ENCODE measurements around the gene NOS1AP.

NOS1AP gene

GRCh38 chr1:162397039-162397448 lies 327.6 kb downstream of the NOS1AP start:
- no peak for TF ChIP-seq CTCF (IDR thresholded peaks at IDR 0.05; ENCODE audit: insufficient read depth, low read depth, low read length, missing control alignments)
- DNase-seq (ENCODE audit: low read depth) = no peak
- no peak overlapping the region for H3K4me3 ChIP-seq (ENCODE audit: low read depth, low read length)

GRCh38 chr1:162397943-162398560 lies 328.6 kb downstream of the NOS1AP start:
- no peak for TF ChIP-seq CTCF (IDR thresholded peaks at IDR 0.05; ENCODE audit: insufficient read depth, low read depth, low read length, missing control alignments)
- DNase-seq (ENCODE audit: low read depth) = no peak

GRCh38 chr1:162398999-162399580 lies 329.6 kb downstream of the NOS1AP start:
- DNase-seq (ENCODE audit: low read depth) = no peak
- TF ChIP-seq CTCF (IDR thresholded peaks at IDR 0.05; ENCODE audit: insufficient read depth, low read depth, low read length, missing control alignments) = no peak
- no peak overlapping the region for H3K4me3 ChIP-seq (ENCODE audit: low read depth, low read length)

More at GRCh38 chr1:162397943-162398560, 328.6 kb downstream of the NOS1AP start:
- H3K4me3 ChIP-seq (ENCODE audit: low read depth, low read length) = no peak overlapping the region

GRCh38 chr1:162400790-162401355 lies 331.4 kb downstream of the NOS1AP start:
- H3K4me3 ChIP-seq (ENCODE audit: low read depth, low read length) = no peak overlapping the region
- TF ChIP-seq CTCF (IDR thresholded peaks at IDR 0.05; ENCODE audit: insufficient read depth, low read depth, low read length, missing control alignments) = no peak
- DNase-seq (ENCODE audit: low read depth) = no peak

- no peak for TF ChIP-seq CTCF (IDR thresholded peaks at IDR 0.05; ENCODE audit: insufficient read depth, low read depth, low read length, missing control alignments)
- DNase-seq (ENCODE audit: low read depth) = no peak
- H3K4me3 ChIP-seq (ENCODE audit: low read depth, low read length) = no peak overlapping the region
Observed at GRCh38 chr1:162404550-162405160, 335.2 kb downstream of the NOS1AP start.

- no peak for DNase-seq (ENCODE audit: low read depth)
- no peak overlapping the region for H3K4me3 ChIP-seq (ENCODE audit: low read depth, low read length)
- no peak for TF ChIP-seq CTCF (IDR thresholded peaks at IDR 0.05; ENCODE audit: insufficient read depth, low read depth, low read length, missing control alignments)
Observed at GRCh38 chr1:162405800-162406199, 336.3 kb downstream of the NOS1AP start.

Measured in GM12865 (cell line).